GM18520 (cell line): ENCODE data around the gene RFX1.
"Not testable (repeated sequence)": the region's sequence is repeated elsewhere in the genome, so short reads cannot be mapped to it uniquely, and the experiment has no call there.

Experiments used
- ATAC-seq: cut with Tn5 transposase; IDR thresholded peaks from one replicate; pipeline ENCODE4 v1.9.1; 2021; ENCODE audit not compliant: unreplicated experiment

The RFX1 gene

GRCh38 chr19:13937479-13938300 is 68.4 kb downstream of the RFX1 start:
- no peak for ATAC-seq

DNA sequence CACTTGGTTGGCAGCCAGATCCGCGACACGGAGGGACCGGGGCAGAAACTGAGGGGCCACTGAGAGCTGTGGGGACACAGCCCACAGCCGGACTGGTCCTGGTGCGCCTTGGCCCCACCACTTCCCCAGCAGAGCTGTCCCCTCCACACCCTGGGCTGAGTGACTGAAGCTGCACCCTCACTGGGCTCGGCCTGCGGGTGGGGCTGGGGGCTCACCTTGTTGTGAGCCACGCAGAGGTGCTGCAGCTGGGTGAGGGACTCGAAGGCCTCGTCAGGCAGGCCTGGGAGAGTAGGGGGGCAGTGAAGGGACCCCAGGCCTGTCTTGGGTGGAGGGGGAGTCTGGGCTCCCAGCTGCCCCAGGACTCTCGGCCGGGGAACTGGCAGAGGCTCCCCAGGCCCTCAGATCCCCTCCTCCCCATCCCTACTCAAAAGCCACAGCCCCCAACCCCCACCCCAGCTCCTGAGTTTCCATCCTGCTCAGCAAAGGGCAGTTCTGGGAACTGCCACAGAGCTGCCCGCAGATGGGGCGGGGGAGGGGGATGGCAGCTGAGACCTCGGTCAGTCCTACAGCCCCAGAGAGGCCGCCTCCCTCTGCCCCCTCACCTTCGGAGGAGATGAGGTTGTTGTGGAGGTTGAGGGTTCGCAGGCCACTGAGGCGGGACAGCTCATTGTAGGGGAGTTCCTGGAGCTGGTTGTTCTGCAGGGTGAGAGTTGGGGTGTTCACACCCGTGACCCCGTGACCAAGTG is 70.2 kb downstream of the RFX1 start:
- no peak for ATAC-seq

DNA sequence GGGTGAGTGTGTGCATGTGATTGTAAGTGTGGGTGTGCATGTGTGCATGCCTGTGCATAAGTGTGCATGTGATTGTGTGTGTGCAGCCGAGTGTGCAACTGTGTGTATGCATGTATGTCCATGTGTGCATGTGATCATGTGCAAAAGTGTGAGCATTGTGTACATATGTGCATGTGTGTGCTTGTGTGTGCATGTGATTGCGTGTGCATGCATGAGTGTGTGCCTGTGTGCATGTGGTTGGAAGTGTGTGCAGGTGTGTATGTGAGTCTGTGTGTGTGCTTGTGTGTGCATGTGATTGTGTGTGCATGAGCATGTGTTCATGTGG is 71.4 kb downstream of the RFX1 start:
- no peak for ATAC-seq

GRCh38 chr19:13932911-13933393 is 73.2 kb downstream of the RFX1 start:
- no peak for ATAC-seq

DNA sequence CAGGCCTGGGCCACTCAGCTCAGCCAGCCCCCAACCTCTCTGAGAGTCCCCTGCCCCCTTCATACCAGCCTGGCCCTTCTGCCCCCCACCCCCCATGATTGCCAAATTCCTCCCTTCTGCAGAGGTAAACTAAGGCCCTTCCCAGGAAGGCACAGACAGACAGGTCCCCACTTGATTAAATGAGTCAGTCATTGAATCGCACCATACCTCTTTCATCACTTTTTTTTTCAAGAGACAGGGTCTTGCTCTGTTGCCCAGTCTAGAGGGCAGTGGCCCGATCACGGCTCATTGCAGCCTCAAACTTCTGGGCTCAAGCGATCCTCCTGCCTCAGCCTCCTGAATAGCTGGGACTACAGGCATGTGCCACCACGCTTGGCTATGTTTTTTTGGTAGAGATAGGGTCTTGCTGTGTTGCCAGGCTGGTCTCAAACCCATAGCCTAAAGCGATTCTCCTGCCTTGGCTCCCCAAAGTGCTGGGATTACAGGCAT is 73.9 kb downstream of the RFX1 start:
- ATAC-seq = no peak

DNA sequence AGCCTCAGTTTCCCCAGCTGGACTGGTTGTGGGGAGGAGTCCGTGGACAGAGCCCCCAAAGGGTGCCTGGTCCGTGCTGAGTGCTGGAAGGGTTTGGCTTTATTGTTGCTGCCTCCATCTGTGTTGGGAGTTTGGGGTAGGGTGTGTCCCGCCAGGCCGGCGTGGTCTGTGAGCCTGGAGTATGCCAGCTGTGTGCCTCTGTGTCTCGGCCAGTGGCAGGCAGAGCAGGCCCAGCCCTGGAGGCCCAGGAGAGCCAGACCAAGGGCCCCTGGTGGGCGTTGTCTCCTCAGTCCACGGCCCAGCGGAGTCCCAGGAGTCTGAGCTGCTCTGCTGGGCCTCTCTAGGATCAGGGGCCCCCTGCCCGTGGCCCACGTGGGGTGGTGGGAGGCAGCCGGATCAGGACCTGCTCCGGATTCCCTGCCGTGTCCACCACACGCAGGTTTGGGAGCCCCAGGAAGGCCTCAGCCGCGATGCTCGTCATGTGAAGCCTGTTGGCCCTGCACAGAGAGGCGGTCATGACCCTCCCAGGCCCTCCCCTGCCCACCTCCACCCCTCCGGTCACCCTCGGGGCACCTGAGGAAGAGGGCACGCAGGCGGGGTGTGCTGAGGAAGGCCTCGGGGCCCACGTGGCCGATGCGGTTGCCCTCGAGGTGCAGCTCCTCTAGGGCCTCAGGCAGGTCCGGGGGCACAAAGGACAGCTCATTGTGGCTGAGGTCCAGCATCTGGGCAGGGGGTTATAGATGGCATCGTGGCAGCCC is 74.5 kb downstream of the RFX1 start:
- ATAC-seq = no peak

- no peak for ATAC-seq
These were observed 75.7 kb downstream of the RFX1 start for GRCh38 chr19:13930402-13930801.

DNA sequence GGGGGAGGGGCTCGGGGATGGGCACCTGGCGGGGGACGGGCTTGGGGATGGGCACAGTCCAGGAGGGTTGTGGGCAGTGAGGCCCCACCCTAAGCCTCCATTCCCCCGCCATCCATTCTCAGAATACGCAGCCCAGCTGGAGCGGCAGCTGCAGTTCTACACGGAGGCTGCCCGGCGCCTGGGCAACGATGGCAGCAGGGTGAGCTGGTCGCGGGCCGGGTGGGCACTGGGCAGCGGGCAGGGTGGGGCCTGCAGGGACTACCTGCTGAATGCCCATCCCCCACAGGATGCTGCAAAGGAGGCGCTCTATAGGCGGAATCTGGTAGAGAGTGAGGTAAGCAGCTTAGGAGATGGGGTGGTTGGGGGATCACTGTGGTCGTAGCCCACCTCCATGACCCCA is 76.2 kb downstream of the RFX1 start:
- no peak for ATAC-seq

- no peak for ATAC-seq
These were observed 76.8 kb downstream of the RFX1 start for GRCh38 chr19:13929340-13929739.

- ATAC-seq = no peak
These were observed 79.4 kb downstream of the RFX1 start for GRCh38 chr19:13926715-13927114.

- no peak for ATAC-seq
These were observed 80.1 kb downstream of the RFX1 start for GRCh38 chr19:13926010-13926409.

- no peak for ATAC-seq
These were observed 82.7 kb downstream of the RFX1 start for GRCh38 chr19:13923194-13923987.

- not testable (repeated sequence) for ATAC-seq
These were observed 84.0 kb downstream of the RFX1 start for GRCh38 chr19:13922118-13922517.

GRCh38 chr19:13920940-13921747 is 85.0 kb downstream of the RFX1 start:
- no peak for ATAC-seq

DNA sequence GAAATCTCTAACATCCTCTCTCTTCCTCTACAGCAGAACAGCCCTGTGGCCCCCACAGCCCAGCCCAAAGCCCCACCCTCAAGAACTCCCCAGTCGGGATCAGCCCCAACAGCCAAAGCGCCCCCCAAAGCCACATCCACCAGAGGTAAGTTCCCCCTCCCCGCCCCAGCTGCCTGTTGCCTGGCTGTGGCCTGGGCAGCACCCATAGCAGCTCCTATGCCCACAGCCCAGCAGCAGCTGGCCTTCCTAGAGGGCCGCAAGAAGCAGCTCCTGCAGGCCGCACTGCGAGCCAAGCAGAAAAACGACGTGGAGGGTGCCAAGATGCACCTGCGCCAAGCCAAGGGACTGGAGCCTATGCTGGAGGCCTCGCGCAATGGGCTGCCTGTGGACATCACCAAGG is 85.6 kb downstream of the RFX1 start:
- ATAC-seq = no peak

DNA sequence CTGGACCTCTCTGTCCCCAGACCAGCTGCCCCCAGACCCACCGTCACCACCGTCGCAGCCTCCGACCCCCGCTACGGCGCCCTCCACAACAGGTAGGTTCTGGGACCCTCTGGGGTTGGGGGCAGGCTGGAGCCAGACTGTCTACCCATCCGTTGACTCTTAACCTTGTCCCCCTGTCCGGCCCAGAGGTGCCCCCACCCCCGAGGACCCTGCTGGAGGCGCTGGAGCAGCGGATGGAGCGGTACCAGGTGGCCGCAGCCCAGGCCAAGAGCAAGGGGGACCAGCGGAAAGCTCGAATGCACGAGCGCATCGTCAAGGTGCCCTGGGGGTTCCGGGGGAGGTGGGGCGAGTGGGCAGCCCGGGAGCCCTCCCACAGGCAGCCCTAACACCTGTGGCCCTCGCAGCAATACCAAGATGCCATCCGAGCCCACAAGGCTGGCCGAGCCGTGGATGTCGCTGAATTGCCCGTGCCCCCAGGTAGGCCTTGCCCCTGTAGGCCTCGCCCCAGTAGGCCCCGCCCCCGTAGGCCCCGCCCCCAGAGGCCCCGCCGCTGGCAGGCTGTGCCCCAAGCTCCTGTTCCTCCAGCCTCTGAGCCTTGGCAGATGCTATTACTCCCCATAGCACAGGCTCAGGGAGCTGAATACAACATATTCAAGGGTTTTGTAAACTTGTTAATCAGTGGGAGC is 87.3 kb downstream of the RFX1 start:
- ATAC-seq = no peak

DNA sequence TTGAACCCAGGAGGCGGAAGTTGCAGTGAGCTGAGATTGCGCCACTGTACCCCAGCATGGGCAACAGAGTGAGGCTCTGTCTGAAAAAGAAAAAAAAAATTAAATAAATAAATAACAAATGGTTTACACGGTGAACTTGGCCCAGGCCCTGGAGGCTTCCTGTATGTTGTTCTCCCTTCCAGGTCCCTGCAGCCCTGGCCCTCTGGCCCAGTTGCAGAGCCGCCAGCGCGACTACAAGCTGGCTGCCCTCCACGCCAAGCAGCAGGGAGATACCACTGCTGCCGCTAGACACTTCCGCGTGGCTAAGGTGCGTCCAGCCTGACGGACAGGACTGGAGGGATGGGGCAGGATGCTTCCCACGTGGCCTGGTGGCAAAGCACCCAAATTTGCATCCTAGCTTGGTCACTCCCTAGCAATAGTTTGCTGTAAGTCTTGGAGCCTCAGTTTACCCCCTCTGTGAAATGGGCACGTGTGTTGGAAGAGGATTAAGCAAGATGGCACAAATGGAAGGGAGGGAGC is 88.2 kb downstream of the RFX1 start:
- ATAC-seq = no peak

DNA sequence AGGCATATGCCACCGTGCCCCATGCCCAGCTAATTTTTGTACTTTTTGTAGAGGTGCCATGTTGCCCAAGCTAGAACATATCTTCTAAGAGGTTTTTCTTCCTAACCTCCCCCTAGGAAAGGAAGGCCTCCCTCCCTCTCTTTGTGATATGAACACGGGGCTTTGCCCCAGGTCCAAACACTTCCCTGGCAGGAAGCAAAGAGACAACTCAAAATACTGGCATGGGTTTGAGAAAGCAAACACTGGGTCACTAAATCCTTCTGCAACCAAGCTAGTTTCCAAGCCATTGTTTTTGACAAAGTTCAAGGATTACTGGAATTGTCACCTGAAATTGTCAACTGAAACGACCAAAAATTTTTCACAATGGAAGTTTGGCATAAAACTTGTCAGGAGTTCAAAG is 91.3 kb downstream of the RFX1 start:
- ATAC-seq = no peak

- ATAC-seq = no peak
These were observed 92.8 kb downstream of the RFX1 start for GRCh38 chr19:13913352-13913751.
